ENCODE results near the gene AGO1. TPM values are rescaled to one million over a fixed set of nuclear protein-coding genes. Genes with fewer than 3 reads are reported as not detected.

Gene AGO1
- total and polyA plus RNA-seq, 2 of the 13 experiments (the other 11 are each of a cell fraction or from before 2014, with no cell fraction given), result 9.2 to 18.6 TPM

DNA sequence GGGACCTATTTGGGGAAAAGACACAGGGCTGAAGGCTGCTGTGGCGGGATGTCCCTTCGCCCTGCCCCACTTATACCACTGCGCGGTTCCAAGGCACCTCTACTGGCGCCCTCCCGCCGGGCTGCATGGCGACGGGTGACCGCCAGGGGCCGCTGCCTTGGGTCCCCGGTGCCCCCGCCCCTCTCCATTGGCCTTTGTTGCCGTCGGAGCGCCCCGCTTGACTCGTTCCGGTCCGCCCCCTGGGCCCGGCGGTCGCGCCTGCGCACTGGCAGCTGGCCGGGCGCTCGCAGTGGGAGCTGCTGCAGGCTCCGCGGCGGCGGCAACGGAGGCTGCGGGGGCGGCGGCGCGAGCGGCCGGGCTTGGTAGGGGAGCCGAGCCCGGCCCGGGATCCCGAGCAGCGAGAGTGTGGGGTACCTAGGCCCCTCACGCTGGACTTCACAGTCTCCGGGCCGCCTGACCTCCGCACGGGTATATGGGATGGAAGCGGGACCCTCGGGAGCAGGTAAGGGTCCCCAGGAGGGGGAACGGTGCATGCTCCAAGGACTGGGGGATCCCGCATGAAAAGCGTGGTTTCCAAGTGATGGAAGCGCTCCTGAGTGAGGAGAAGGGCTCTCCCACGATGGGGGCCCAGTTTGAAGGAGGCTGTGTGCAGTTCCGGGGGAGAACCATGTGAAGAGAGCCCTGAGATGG, at the start of gene AGO1 (continued):
- TF ChIP-seq YY1 (IDR thresholded peaks at IDR 0.05; ENCODE audit: insufficient read depth, insufficient replicate concordance, low read depth, low read length), result peak; percentile 72
- TF ChIP-seq, protein P1, sequence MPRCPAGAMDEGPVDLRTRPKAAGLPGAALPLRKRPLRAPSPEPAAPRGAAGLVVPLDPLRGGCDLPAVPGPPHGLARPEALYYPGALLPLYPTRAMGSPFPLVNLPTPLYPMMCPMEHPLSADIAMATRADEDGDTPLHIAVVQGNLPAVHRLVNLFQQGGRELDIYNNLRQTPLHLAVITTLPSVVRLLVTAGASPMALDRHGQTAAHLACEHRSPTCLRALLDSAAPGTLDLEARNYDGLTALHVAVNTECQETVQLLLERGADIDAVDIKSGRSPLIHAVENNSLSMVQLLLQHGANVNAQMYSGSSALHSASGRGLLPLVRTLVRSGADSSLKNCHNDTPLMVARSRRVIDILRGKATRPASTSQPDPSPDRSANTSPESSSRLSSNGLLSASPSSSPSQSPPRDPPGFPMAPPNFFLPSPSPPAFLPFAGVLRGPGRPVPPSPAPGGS (CRISPR knock-in tag; IDR thresholded peaks at IDR 0.05), result peak; percentile 57; the same call in 1 of the 2 replicates
- TF ChIP-seq EEA1 (CRISPR knock-in tag; IDR thresholded peaks at IDR 0.05; ENCODE audit: borderline replicate concordance), result 0 out of 2 replicates have a peak, but pooled peaks have one; percentile 22
- TF ChIP-seq, protein P2, sequence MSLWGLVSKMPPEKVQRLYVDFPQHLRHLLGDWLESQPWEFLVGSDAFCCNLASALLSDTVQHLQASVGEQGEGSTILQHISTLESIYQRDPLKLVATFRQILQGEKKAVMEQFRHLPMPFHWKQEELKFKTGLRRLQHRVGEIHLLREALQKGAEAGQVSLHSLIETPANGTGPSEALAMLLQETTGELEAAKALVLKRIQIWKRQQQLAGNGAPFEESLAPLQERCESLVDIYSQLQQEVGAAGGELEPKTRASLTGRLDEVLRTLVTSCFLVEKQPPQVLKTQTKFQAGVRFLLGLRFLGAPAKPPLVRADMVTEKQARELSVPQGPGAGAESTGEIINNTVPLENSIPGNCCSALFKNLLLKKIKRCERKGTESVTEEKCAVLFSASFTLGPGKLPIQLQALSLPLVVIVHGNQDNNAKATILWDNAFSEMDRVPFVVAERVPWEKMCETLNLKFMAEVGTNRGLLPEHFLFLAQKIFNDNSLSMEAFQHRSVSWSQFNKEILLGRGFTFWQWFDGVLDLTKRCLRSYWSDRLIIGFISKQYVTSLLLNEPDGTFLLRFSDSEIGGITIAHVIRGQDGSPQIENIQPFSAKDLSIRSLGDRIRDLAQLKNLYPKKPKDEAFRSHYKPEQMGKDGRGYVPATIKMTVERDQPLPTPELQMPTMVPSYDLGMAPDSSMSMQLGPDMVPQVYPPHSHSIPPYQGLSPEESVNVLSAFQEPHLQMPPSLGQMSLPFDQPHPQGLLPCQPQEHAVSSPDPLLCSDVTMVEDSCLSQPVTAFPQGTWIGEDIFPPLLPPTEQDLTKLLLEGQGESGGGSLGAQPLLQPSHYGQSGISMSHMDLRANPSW (CRISPR knock-in tag; IDR thresholded peaks at IDR 0.05; ENCODE audit: borderline replicate concordance), result no peak
- no peak for TF ChIP-seq JDP2 (CRISPR knock-in tag; IDR thresholded peaks at IDR 0.05; ENCODE audit: borderline replicate concordance)
- TF ChIP-seq, protein P3, sequence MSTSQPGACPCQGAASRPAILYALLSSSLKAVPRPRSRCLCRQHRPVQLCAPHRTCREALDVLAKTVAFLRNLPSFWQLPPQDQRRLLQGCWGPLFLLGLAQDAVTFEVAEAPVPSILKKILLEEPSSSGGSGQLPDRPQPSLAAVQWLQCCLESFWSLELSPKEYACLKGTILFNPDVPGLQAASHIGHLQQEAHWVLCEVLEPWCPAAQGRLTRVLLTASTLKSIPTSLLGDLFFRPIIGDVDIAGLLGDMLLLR (CRISPR knock-in tag; IDR thresholded peaks at IDR 0.05), result 0 out of 2 replicates have a peak, but pooled peaks have one; percentile 26
- TF ChIP-seq ZNF777 (CRISPR knock-in tag; IDR thresholded peaks at IDR 0.05), result peak; percentile 96
- TF ChIP-seq, protein P4, sequence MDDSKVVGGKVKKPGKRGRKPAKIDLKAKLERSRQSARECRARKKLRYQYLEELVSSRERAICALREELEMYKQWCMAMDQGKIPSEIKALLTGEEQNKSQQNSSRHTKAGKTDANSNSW (CRISPR knock-in tag; IDR thresholded peaks at IDR 0.05; ENCODE audit: borderline replicate concordance), result no peak
- TF ChIP-seq, protein P5, sequence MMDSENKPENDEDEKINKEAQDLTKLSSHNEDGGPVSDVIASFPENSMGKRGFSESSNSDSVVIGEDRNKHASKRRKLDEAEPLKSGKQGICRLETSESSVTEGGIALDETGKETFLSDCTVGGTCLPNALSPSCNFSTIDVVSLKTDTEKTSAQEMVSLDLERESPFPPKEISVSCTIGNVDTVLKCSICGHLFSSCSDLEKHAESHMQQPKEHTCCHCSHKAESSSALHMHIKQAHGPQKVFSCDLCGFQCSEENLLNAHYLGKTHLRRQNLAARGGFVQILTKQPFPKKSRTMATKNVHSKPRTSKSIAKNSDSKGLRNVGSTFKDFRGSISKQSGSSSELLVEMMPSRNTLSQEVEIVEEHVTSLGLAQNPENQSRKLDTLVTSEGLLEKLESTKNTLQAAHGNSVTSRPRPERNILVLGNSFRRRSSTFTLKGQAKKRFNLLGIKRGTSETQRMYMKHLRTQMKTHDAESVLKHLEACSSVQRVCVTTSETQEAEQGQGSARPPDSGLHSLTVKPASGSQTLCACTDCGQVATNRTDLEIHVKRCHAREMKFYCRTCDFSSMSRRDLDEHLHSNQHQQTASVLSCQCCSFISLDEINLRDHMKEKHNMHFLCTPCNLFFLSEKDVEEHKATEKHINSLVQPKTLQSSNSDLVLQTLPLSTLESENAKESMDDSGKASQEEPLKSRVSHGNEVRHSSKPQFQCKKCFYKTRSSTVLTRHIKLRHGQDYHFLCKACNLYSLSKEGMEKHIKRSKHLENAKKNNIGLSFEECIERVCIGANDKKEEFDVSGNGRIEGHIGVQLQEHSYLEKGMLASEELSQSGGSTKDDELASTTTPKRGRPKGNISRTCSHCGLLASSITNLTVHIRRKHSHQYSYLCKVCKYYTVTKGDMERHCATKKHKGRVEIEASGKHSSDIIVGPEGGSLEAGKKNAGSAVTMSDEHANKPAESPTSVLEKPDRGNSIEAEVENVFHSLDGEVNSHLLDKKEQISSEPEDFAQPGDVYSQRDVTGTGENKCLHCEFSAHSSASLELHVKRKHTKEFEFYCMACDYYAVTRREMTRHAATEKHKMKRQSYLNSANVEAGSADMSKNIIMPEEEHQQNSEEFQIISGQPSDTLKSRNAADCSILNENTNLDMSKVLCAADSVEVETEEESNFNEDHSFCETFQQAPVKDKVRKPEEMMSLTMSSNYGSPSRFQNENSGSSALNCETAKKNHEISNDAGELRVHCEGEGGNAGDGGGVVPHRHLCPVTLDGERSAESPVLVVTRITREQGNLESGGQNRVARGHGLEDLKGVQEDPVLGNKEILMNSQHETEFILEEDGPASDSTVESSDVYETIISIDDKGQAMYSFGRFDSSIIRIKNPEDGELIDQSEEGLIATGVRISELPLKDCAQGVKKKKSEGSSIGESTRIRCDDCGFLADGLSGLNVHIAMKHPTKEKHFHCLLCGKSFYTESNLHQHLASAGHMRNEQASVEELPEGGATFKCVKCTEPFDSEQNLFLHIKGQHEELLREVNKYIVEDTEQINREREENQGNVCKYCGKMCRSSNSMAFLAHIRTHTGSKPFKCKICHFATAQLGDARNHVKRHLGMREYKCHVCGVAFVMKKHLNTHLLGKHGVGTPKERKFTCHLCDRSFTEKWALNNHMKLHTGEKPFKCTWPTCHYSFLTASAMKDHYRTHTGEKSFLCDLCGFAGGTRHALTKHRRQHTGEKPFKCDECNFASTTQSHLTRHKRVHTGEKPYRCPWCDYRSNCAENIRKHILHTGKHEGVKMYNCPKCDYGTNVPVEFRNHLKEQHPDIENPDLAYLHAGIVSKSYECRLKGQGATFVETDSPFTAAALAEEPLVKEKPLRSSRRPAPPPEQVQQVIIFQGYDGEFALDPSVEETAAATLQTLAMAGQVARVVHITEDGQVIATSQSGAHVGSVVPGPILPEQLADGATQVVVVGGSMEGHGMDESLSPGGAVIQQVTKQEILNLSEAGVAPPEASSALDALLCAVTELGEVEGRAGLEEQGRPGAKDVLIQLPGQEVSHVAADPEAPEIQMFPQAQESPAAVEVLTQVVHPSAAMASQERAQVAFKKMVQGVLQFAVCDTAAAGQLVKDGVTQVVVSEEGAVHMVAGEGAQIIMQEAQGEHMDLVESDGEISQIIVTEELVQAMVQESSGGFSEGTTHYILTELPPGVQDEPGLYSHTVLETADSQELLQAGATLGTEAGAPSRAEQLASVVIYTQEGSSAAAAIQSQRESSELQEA (CRISPR knock-in tag; IDR thresholded peaks at IDR 0.05; ENCODE audit: not compliant biosample characterization), result peak; percentile 18
- peak; percentile 65; the same call in 1 of the 2 replicates for TF ChIP-seq ZMYM3 (CRISPR knock-in tag; IDR thresholded peaks at IDR 0.05)
- TF ChIP-seq FOXA1 (IDR thresholded peaks at IDR 0.05), result no peak
- peak; percentile 47; the same call in 1 of the 2 replicates for TF ChIP-seq FOXA1 (CRISPR knock-in tag; IDR thresholded peaks at IDR 0.05)
- TF ChIP-seq ZNF775 (CRISPR knock-in tag; IDR thresholded peaks at IDR 0.05; ENCODE audit: borderline replicate concordance), result no peak
- TF ChIP-seq ZFYVE20 (CRISPR knock-in tag; IDR thresholded peaks at IDR 0.05; ENCODE audit: borderline replicate concordance, low read depth), result no peak
- no peak for TF ChIP-seq SYNCRIP (IDR thresholded peaks at IDR 0.05; ENCODE audit: insufficient read depth, low read depth, low read length)
